ENCODE measurements around the gene CMTM2.
"Not testable (repeated sequence)": the region's sequence is repeated elsewhere in the genome, so short reads cannot be mapped to it uniquely, and the experiment has no call there.

CMTM2 gene

GRCh38 chr16:66554021-66554420, 25.2 kb upstream of the CMTM2 start:
- no peak overlapping the region for H3K4me3 ChIP-seq (ENCODE audit: low read depth, low read length)

GRCh38 chr16:66554495-66554894, 24.8 kb upstream of the CMTM2 start:
- H3K4me3 ChIP-seq (ENCODE audit: low read depth, low read length), result no peak overlapping the region
- H3K27ac ChIP-seq (ENCODE audit: low read depth, low read length), result no peak overlapping the region
- H3K9me3 ChIP-seq (ENCODE audit: control insufficient read depth, insufficient read depth, low read depth, low read length), result peaks cover 3% of the 10 kb centered on the region
- peaks cover 15% of the 10 kb centered on the region for H3K27me3 ChIP-seq (ENCODE audit: control insufficient read depth, insufficient read depth, low read length)
- no peak overlapping the region for H3K9ac ChIP-seq (ENCODE audit: low read length)
- no peaks in the 10 kb centered on the region for H3K36me3 ChIP-seq (ENCODE audit: control insufficient read depth, insufficient read depth, low read length)
- peaks cover 9% of the 10 kb centered on the region for H3K4me1 ChIP-seq (ENCODE audit: control insufficient read depth, insufficient read depth, low read length)

More at GRCh38 chr16:66554021-66554420, 25.2 kb upstream of the CMTM2 start:
- no peak overlapping the region for H3K9ac ChIP-seq (ENCODE audit: low read length)
- H3K36me3 ChIP-seq (ENCODE audit: control insufficient read depth, insufficient read depth, low read length), result no peaks in the 10 kb centered on the region
- peaks cover 15% of the 10 kb centered on the region for H3K27me3 ChIP-seq (ENCODE audit: control insufficient read depth, insufficient read depth, low read length)
- peaks cover 3% of the 10 kb centered on the region for H3K9me3 ChIP-seq (ENCODE audit: control insufficient read depth, insufficient read depth, low read depth, low read length)
- peaks cover 9% of the 10 kb centered on the region for H3K4me1 ChIP-seq (ENCODE audit: control insufficient read depth, insufficient read depth, low read length)
- H3K27ac ChIP-seq (ENCODE audit: low read depth, low read length), result no peak overlapping the region

- Histone ChIP-seq H3K27ac (ENCODE audit: low read depth, low read length) (no peak overlapping the region), H3K36me3 (ENCODE audit: control insufficient read depth, insufficient read depth, low read length) (0 out of 2 replicates have a peak, but pooled peaks cover 6% of the 10 kb centered on the region), H3K4me3 (ENCODE audit: low read depth, low read length) (no peak overlapping the region), H3K9me3 (ENCODE audit: control insufficient read depth, insufficient read depth, low read depth, low read length) (no peaks in the 10 kb centered on the region), H3K4me1 (ENCODE audit: control insufficient read depth, insufficient read depth, low read length) (no peaks in the 10 kb centered on the region), H3K9ac (ENCODE audit: low read length) (no peak overlapping the region), H3K27me3 (ENCODE audit: control insufficient read depth, insufficient read depth, low read length) (no peaks in the 10 kb centered on the region)
These were observed 19.2 kb upstream of the CMTM2 start for GRCh38 chr16:66560107-66560506.

DNA sequence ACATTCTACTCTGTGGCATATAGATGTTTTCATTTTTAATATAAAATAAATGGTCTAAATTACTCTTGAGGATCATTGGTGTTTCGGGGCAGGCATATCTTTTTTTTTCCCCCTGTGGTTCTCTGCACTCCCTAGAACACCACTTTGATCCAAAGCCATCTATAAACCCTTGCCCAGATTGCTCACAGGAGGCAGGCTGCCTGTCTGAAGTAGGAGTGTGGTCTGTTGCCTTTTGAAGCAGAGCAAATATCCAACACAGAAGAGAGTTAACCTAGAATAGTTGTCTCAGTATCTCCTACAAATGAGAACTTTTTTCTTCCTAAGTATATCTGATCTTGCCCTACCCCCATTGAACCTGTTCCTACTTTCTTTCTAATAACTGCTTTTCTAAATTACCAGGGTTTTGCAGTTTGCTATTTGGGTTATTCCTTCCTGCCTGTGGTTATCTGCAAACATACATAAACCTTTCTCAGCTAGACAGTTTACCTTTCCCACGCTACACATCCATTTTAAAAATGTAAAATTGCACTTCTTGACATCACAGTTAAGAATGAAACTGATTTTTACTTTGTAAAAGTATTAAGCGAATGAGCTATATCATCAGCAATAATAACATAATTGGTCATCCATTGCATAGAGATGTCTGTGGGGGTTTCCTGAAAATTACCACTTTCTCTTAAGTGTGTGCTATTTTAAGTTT, 17.7 kb upstream of the CMTM2 start:
- Histone ChIP-seq H3K9me3 (ENCODE audit: control insufficient read depth, insufficient read depth, low read depth, low read length) (no peaks in the 10 kb centered on the region), H3K36me3 (ENCODE audit: control insufficient read depth, insufficient read depth, low read length) (peaks cover 9% of the 10 kb centered on the region), H3K9ac (ENCODE audit: low read length) (no peak overlapping the region), H3K4me3 (ENCODE audit: low read depth, low read length) (no peak overlapping the region), H3K27me3 (ENCODE audit: control insufficient read depth, insufficient read depth, low read length) (no peaks in the 10 kb centered on the region), H3K27ac (ENCODE audit: low read depth, low read length) (no peak overlapping the region), H3K4me1 (ENCODE audit: control insufficient read depth, insufficient read depth, low read length) (no peaks in the 10 kb centered on the region)

- no peak overlapping the region for H3K9ac ChIP-seq (ENCODE audit: low read length)
- no peaks in the 10 kb centered on the region for H3K9me3 ChIP-seq (ENCODE audit: control insufficient read depth, insufficient read depth, low read depth, low read length)
- no peaks in the 10 kb centered on the region for H3K27me3 ChIP-seq (ENCODE audit: control insufficient read depth, insufficient read depth, low read length)
- H3K4me3 ChIP-seq (ENCODE audit: low read depth, low read length), result no peak overlapping the region
- no peak overlapping the region for H3K27ac ChIP-seq (ENCODE audit: low read depth, low read length)
- no peaks in the 10 kb centered on the region for H3K4me1 ChIP-seq (ENCODE audit: control insufficient read depth, insufficient read depth, low read length)
- H3K36me3 ChIP-seq (ENCODE audit: control insufficient read depth, insufficient read depth, low read length), result peaks cover 13% of the 10 kb centered on the region
These were observed 16.9 kb upstream of the CMTM2 start for GRCh38 chr16:66562409-66562808.

GRCh38 chr16:66562986-66563385, 16.3 kb upstream of the CMTM2 start:
- no peak overlapping the region for H3K4me3 ChIP-seq (ENCODE audit: low read depth, low read length)
- no peaks in the 10 kb centered on the region for H3K9me3 ChIP-seq (ENCODE audit: control insufficient read depth, insufficient read depth, low read depth, low read length)
- no peak overlapping the region for H3K27ac ChIP-seq (ENCODE audit: low read depth, low read length)
- H3K27me3 ChIP-seq (ENCODE audit: control insufficient read depth, insufficient read depth, low read length), result no peaks in the 10 kb centered on the region
- no peaks in the 10 kb centered on the region for H3K4me1 ChIP-seq (ENCODE audit: control insufficient read depth, insufficient read depth, low read length)
- no peak overlapping the region for H3K9ac ChIP-seq (ENCODE audit: low read length)
- H3K36me3 ChIP-seq (ENCODE audit: control insufficient read depth, insufficient read depth, low read length), result peaks cover 13% of the 10 kb centered on the region

DNA sequence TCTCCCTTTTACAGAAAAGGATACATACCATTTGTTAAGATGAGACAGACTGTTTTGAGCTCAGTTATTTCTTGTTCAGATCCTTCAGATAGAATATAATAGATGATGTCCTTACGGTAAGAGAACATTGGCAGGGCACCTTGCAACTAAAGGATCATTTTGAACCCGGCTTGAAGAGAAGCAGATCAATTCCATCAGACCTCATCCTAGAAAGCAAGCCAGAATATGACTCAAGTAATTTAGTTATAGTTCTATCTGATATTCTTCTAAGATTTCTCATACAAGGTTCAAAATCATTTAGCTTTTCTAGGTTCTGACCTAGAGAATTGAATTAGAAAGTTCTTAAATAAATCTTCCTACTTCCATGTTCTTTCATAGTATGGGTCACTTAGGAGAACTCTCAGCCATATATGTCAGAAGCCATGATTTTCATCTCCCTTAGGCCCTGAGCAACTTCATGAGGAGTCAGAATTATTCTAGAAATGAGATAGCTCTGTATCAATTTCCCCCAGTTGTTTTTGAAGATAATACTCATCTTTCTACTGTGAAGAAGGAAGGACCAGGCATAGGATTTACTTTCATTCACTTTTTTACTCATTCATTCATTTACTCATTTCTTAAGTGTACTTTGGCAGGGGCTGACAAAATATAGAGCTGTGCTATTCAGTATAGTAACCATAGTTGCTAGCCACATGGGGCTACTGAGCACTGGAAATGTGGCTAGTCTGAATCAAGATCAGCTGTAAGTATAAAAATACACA, 15.5 kb upstream of the CMTM2 start:
- no peak overlapping the region for H3K4me3 ChIP-seq (ENCODE audit: low read depth, low read length)
- H3K4me1 ChIP-seq (ENCODE audit: control insufficient read depth, insufficient read depth, low read length), result no peaks in the 10 kb centered on the region
- no peak overlapping the region for H3K9ac ChIP-seq (ENCODE audit: low read length)
- H3K27ac ChIP-seq (ENCODE audit: low read depth, low read length), result no peak overlapping the region
- H3K9me3 ChIP-seq (ENCODE audit: control insufficient read depth, insufficient read depth, low read depth, low read length), result no peaks in the 10 kb centered on the region
- H3K27me3 ChIP-seq (ENCODE audit: control insufficient read depth, insufficient read depth, low read length), result no peaks in the 10 kb centered on the region
- peaks cover 13% of the 10 kb centered on the region for H3K36me3 ChIP-seq (ENCODE audit: control insufficient read depth, insufficient read depth, low read length)

- Histone ChIP-seq H3K9ac (ENCODE audit: low read length) (no peak within 1 kb of the TSS), H3K9me3 (ENCODE audit: control insufficient read depth, insufficient read depth, low read depth, low read length) (no peaks in the 10 kb centered on the region), H3K4me1 (ENCODE audit: control insufficient read depth, insufficient read depth, low read length) (no peaks in the 10 kb centered on the region), H3K27me3 (ENCODE audit: control insufficient read depth, insufficient read depth, low read length) (no peaks in the 10 kb centered on the region), H3K27ac (ENCODE audit: low read depth, low read length) (no peak within 1 kb of the TSS), H3K4me3 (ENCODE audit: low read depth, low read length) (no peak within 1 kb of the TSS), H3K36me3 (ENCODE audit: control insufficient read depth, insufficient read depth, low read length) (peaks cover 11% of the 10 kb centered on the region)
These were observed 13.0 kb upstream of the CMTM2 start, which contains the start of gene CMTM1 for GRCh38 chr16:66566051-66566901. Gene CMTM1 (plus strand): TSS chr16:66566439. CDS start chr16:66566514, 75 bp downstream.

- not testable (repeated sequence) for H3K4me3 ChIP-seq (ENCODE audit: low read depth, low read length); H3K27me3 ChIP-seq (ENCODE audit: control insufficient read depth, insufficient read depth, low read length); H3K4me1 ChIP-seq (ENCODE audit: control insufficient read depth, insufficient read depth, low read length); H3K9ac ChIP-seq (ENCODE audit: low read length); H3K9me3 ChIP-seq (ENCODE audit: control insufficient read depth, insufficient read depth, low read depth, low read length); H3K27ac ChIP-seq (ENCODE audit: low read depth, low read length)
- H3K36me3 ChIP-seq (ENCODE audit: control insufficient read depth, insufficient read depth, low read length), result peaks cover 11% of the 10 kb centered on the region
These were observed 12.0 kb upstream of the CMTM2 start for GRCh38 chr16:66567270-66567669.

DNA sequence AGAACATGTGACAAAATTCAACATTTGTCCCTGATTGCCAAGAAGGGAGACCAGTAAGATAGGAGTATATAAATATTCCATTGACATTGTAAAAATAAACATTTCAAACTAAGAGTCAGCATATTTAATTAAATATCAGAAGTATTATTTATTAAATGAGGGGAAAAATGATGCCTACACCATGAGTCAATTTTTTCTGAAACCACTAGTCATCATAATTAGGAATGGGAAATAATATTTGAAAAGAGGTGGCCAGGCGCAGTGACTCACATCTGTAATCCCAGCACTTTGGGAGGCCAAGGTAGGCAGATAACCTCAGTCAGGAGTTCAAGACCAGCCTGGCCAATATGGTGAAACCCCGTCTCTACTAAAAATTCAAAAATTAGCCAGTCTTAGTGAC, 10.9 kb upstream of the CMTM2 start:
- no peak overlapping the region for H3K27ac ChIP-seq (ENCODE audit: low read depth, low read length)
- no peaks in the 10 kb centered on the region for H3K4me1 ChIP-seq (ENCODE audit: control insufficient read depth, insufficient read depth, low read length)
- no peak overlapping the region for H3K4me3 ChIP-seq (ENCODE audit: low read depth, low read length)
- peaks cover 10% of the 10 kb centered on the region for H3K36me3 ChIP-seq (ENCODE audit: control insufficient read depth, insufficient read depth, low read length)
- no peak overlapping the region for H3K9ac ChIP-seq (ENCODE audit: low read length)
- no peaks in the 10 kb centered on the region for H3K9me3 ChIP-seq (ENCODE audit: control insufficient read depth, insufficient read depth, low read depth, low read length)
- no peaks in the 10 kb centered on the region for H3K27me3 ChIP-seq (ENCODE audit: control insufficient read depth, insufficient read depth, low read length)
